ENCODE measurements around the gene NFAT5. TPM values are rescaled to one million over a fixed set of nuclear protein-coding genes. Genes with fewer than 3 reads are reported as not detected.

NFAT5 gene
- total RNA-seq, 2 experiments from 2014 or later = 19.5 to 21.2 TPM

DNA sequence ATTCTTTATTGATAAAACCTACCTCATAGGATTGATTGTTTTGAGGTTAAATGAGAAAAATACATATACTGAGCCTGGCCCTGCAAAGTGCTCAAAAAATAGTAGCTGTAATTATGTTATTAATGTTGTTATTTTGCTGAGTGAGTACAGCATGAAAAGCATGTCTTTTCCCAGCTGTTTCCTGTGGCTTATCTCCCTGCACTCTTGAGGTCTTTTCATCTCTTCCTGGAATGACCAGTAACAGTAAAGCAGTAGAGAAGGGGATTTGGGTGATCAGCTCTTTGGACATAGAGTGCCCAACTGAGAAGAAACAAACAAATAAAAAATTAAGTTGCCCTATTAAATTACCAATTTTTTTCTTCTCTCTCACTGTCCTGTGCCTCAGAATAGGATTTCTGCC, 53.7 kb downstream of the NFAT5 start:
- no peak for ATAC-seq (ENCODE audit: poor library complexity)

DNA sequence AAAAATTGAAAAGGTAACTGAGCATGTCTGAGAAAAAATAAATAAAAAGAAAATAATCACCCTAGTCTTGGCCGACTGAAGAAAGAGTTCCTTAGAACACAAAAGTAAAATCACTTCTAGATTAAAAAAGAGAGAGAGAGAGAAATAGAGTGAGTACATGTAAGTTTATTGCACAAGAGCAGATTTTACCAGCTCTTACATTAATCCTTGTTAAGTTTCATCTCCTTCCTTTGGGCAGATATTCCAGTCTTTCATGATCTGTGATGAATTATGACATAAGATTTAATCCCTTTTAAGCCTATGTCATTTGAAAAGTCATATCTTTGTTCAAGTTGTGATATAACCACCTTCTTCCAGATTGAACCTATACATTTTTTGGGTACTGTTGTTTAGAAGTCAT, 54.8 kb downstream of the NFAT5 start:
- CTCF ChIA-PET = no interaction called here
- TF ChIP-seq CTCF (IDR thresholded peaks at IDR 0.05) = no peak
- intact Hi-C loops (cut with DNase I, micrococcal nuclease) = no loop called here
- ATAC-seq (ENCODE audit: poor library complexity) (no peak), DNase-seq (no peak)
- H3K27me3 ChIP-seq (ENCODE audit: control insufficient read depth in 1 of 2, insufficient read depth in 2 of 2, low read length in 2 of 2) = no peaks in the 10 kb centered on the region
- no peaks in the 10 kb centered on the region for H3K4me1 ChIP-seq (ENCODE audit: insufficient read depth, low read length)
- POLR2A ChIA-PET = no interaction called here
- no peak overlapping the region for H3K27ac ChIP-seq (ENCODE audit: low read depth in 1 of 2, low read length in 2 of 2)
- no peak overlapping the region for H3K4me3 ChIP-seq (ENCODE audit: low read length)
- no peaks in the 10 kb centered on the region for H3K36me3 ChIP-seq (ENCODE audit: insufficient read depth, low read length)
- no peaks in the 10 kb centered on the region for H3K9me3 ChIP-seq (ENCODE audit: control insufficient read depth in 1 of 2, insufficient read depth in 1 of 2, low read length in 2 of 2)
- Mint-ChIP-seq H3K27me3 (no peaks in the 10 kb centered on the region), H3K4me1 (ENCODE audit: low read depth) (peaks cover 30% of the 10 kb centered on the region), H3K4me3 (no peak overlapping the region), H3K9me3 (no peaks in the 10 kb centered on the region), H3K27ac (no peak overlapping the region), H3K36me3 (ENCODE audit: low read depth) (peaks cover 17% of the 10 kb centered on the region)

More for the DNA sequence above, 53.7 kb downstream of the NFAT5 start:
- Histone ChIP-seq H3K4me1 (ENCODE audit: insufficient read depth, low read length) (no peaks in the 10 kb centered on the region), H3K27ac (ENCODE audit: low read depth in 1 of 2, low read length in 2 of 2) (no peak overlapping the region), H3K9me3 (ENCODE audit: control insufficient read depth in 1 of 2, insufficient read depth in 1 of 2, low read length in 2 of 2) (no peaks in the 10 kb centered on the region), H3K27me3 (ENCODE audit: control insufficient read depth in 1 of 2, insufficient read depth in 2 of 2, low read length in 2 of 2) (no peaks in the 10 kb centered on the region), H3K4me3 (ENCODE audit: low read length) (no peak overlapping the region), H3K36me3 (ENCODE audit: insufficient read depth, low read length) (peaks cover 2% of the 10 kb centered on the region)
- H3K36me3 Mint-ChIP-seq (ENCODE audit: low read depth) = peaks cover 17% of the 10 kb centered on the region
- H3K27ac Mint-ChIP-seq = no peak overlapping the region
- H3K4me1 Mint-ChIP-seq (ENCODE audit: low read depth) = peaks cover 35% of the 10 kb centered on the region
- POLR2A ChIA-PET = no interaction called here
- CTCF ChIA-PET = no interaction called here
- TF ChIP-seq CTCF (IDR thresholded peaks at IDR 0.05) = no peak
- no peak for DNase-seq
- H3K4me3 Mint-ChIP-seq = no peak overlapping the region
- intact Hi-C loops (cut with DNase I, micrococcal nuclease) = no loop called here
- H3K9me3 Mint-ChIP-seq = no peaks in the 10 kb centered on the region
- H3K27me3 Mint-ChIP-seq = no peaks in the 10 kb centered on the region

DNA sequence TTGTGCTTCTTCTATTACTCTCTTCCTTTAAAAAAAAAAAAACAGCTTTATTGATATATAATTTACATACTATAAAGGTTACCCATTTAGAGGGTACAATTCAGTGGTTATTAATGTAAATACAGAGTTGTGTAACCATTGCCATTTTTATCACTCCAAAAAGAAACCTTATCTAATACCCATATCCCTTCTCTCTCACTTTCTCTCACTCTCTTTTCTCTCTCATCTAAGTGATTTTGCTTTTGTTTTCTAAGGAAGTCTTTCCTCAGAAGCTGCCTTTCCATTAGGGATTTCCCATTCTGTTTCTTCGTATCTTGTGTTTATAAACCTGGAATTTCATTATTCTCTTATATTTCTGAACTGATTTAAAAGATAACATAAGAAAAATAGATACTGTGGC, 55.5 kb downstream of the NFAT5 start:
- DNase-seq = no peak
- H3K4me3 Mint-ChIP-seq = no peak overlapping the region
- no peak for ATAC-seq (ENCODE audit: poor library complexity)
- H3K4me1 Mint-ChIP-seq (ENCODE audit: low read depth) = peaks cover 26% of the 10 kb centered on the region
- Histone ChIP-seq H3K4me1 (ENCODE audit: insufficient read depth, low read length) (no peaks in the 10 kb centered on the region), H3K27me3 (ENCODE audit: control insufficient read depth in 1 of 2, insufficient read depth in 2 of 2, low read length in 2 of 2) (no peaks in the 10 kb centered on the region), H3K36me3 (ENCODE audit: insufficient read depth, low read length) (peaks cover 3% of the 10 kb centered on the region), H3K27ac (ENCODE audit: low read depth in 1 of 2, low read length in 2 of 2) (no peak overlapping the region), H3K4me3 (ENCODE audit: low read length) (no peak overlapping the region), H3K9me3 (ENCODE audit: control insufficient read depth in 1 of 2, insufficient read depth in 1 of 2, low read length in 2 of 2) (no peaks in the 10 kb centered on the region)
- no peaks in the 10 kb centered on the region for H3K9me3 Mint-ChIP-seq
- ChIA-PET POLR2A (no interaction called here), CTCF (no interaction called here)
- no peak for TF ChIP-seq CTCF (IDR thresholded peaks at IDR 0.05)
- peaks cover 15% of the 10 kb centered on the region for H3K36me3 Mint-ChIP-seq (ENCODE audit: low read depth)
- H3K27ac Mint-ChIP-seq = no peak overlapping the region
- no peaks in the 10 kb centered on the region for H3K27me3 Mint-ChIP-seq
- intact Hi-C loops (cut with DNase I, micrococcal nuclease) = no loop called here
